HepG2 (cell line): ENCODE data around the gene LDLR. TPM values are rescaled to one million over a fixed set of nuclear protein-coding genes. Genes with fewer than 3 reads are reported as not detected.

Experiments used
- ATF5 ChIP-seq: sonication (generic); formaldehyde crosslinking; IDR thresholded peaks from 2 replicates; pipeline ENCODE4 v1.4.0; 2020; ENCODE audit warnings: mild to moderate bottlenecking, low read depth, missing genetic modification reagents
- BHLHE40 ChIP-seq: IDR thresholded peaks from 2 replicates; pipeline ENCODE4 v1.6.1; 2011; ENCODE audit warnings: low read length, improper control_type of control experiment
- FOSL2 ChIP-seq: sonication (generic); formaldehyde crosslinking; IDR thresholded peaks from 2 replicates; pipeline ENCODE4 v1.4.0; 2020; ENCODE audit warnings: missing genetic modification reagents
- IKZF5 ChIP-seq: IDR thresholded peaks from 2 replicates; pipeline ENCODE4 v1.6.1; 2018; ENCODE audit warnings: missing genetic modification reagents, mild to moderate bottlenecking, missing compliant biosample characterization
- MIER2 ChIP-seq: IDR thresholded peaks from 2 replicates; pipeline ENCODE4 v1.6.1; 2016; ENCODE audit warnings: missing biosample characterization, missing genetic modification reagents
- NKX3-1 ChIP-seq: sonication (generic); formaldehyde crosslinking; IDR thresholded peaks from 2 replicates; pipeline ENCODE4 v1.5.0; 2020; ENCODE audit warnings: missing genetic modification reagents
- NONO ChIP-seq, 2 experiments: fragments of 450-650 bp in 1 of 2; sonication (generic) in 1 of 2; formaldehyde crosslinking in 1 of 2; IDR thresholded peaks in 1 of 2; conservative IDR thresholded peaks in 1 of 2; 2 replicates each; pipeline versions ENCODE4 v1.6.1 to v1.8.0; 2017 to 2022; ENCODE audit warnings: mild to moderate bottlenecking in 1 of 2, missing genetic modification reagents in 1 of 2, moderate library complexity in 1 of 2
- RXRB ChIP-seq: IDR thresholded peaks from 2 replicates; pipeline ENCODE4 v1.6.1; 2016; ENCODE audit warnings: borderline replicate concordance, missing genetic modification reagents, missing compliant biosample characterization
- SOX6 ChIP-seq, 2 experiments: fragments of 450-650 bp in 1 of 2; sonication (generic) in 1 of 2; formaldehyde crosslinking in 1 of 2; IDR thresholded peaks; 2 replicates each; pipeline versions ENCODE4 v1.4.0 to v1.6.1; 2017 to 2020; ENCODE audit warnings: antibody characterized with exemption in 1 of 2, mild to moderate bottlenecking in 1 of 2, missing genetic modification reagents in 1 of 2
- TBX2 ChIP-seq: sonication (generic); formaldehyde crosslinking; IDR thresholded peaks from 2 replicates; pipeline ENCODE4 v1.5.0; 2020; ENCODE audit warnings: missing genetic modification reagents, mild to moderate bottlenecking, borderline replicate concordance
- TCF7 ChIP-seq: sonication (generic); IDR thresholded peaks from 2 replicates; pipeline ENCODE4 v1.6.1; 2016; ENCODE audit warnings: antibody characterized with exemption, low read depth
- ZFP90 ChIP-seq: sonication (generic); formaldehyde crosslinking; IDR thresholded peaks from 2 replicates; pipeline ENCODE4 v1.8.0; 2022; ENCODE audit warnings: missing genetic modification reagents, mild to moderate bottlenecking, inconsistent platforms, borderline replicate concordance
- ZNF138 ChIP-seq: sonication (generic); formaldehyde crosslinking; IDR thresholded peaks from 2 replicates; pipeline ENCODE4 v1.5.0; 2020; ENCODE audit warnings: mild to moderate bottlenecking, low read depth, missing genetic modification reagents
- ZNF234 ChIP-seq: sonication (generic); formaldehyde crosslinking; conservative IDR thresholded peaks from 2 replicates; pipeline ENCODE4 v1.5.1; 2020; ENCODE audit warnings: mild to moderate bottlenecking, missing genetic modification reagents
- ZNF383 ChIP-seq: sonication (generic); formaldehyde crosslinking; IDR thresholded peaks from 2 replicates; pipeline ENCODE4 v1.4.0; 2020; ENCODE audit warnings: missing genetic modification reagents, mild to moderate bottlenecking, borderline replicate concordance
- ZNF468 ChIP-seq: sonication (generic); formaldehyde crosslinking; IDR thresholded peaks from 2 replicates; pipeline ENCODE4 v1.8.0; 2022; ENCODE audit warnings: mild to moderate bottlenecking, moderate library complexity, missing genetic modification reagents
- ZNF546 ChIP-seq: sonication (generic); formaldehyde crosslinking; conservative IDR thresholded peaks from 2 replicates; pipeline ENCODE4 v1.8.1; 2023; ENCODE audit warnings: mild to moderate bottlenecking, missing genetic modification reagents
- ZNF564 ChIP-seq: sonication (generic); formaldehyde crosslinking; IDR thresholded peaks from 2 replicates; pipeline ENCODE4 v1.8.1; 2023; ENCODE audit warnings: mild to moderate bottlenecking, missing genetic modification reagents
- ZNF572 ChIP-seq: sonication (generic); formaldehyde crosslinking; IDR thresholded peaks from 2 replicates; pipeline ENCODE4 v1.5.1; 2020; ENCODE audit warnings: mild to moderate bottlenecking, missing genetic modification reagents
- ZNF782 ChIP-seq: sonication (generic); formaldehyde crosslinking; IDR thresholded peaks from 2 replicates; pipeline ENCODE4 v1.4.0; 2020; ENCODE audit warnings: missing genetic modification reagents, mild to moderate bottlenecking, borderline replicate concordance
- ZNF83 ChIP-seq: sonication (generic); formaldehyde crosslinking; IDR thresholded peaks from 2 replicates; pipeline ENCODE4 v1.4.0; 2020; ENCODE audit warnings: missing genetic modification reagents, mild to moderate bottlenecking, borderline replicate concordance
- ZNF883 ChIP-seq: sonication (generic); formaldehyde crosslinking; IDR thresholded peaks from 2 replicates; pipeline ENCODE4 v1.5.1; 2020; ENCODE audit warnings: mild to moderate bottlenecking, missing genetic modification reagents; ENCODE audit errors: not compliant biosample characterization
- polyA plus RNA-seq, 8 experiments: library from polyadenylated mRNA; depleted of rRNA in 3 of 8; stranded (reverse) in 7 of 8; unstranded in 1 of 8; fragments of >200 nt; fragmentation: Illumina TruSeq in 4 of 8; extraction: Trizol in 4 of 8; gene quantifications; 2 replicates each; pipeline versions ENCODE4 v1.2.1 to v1.2.3, GENCODE V29; 2011 to 2016; ENCODE audit warnings: low read depth in 4 of 8, missing spikeins in 1 of 8, mixed read lengths in 1 of 8; ENCODE audit not compliant: insufficient read depth in 1 of 8
- total RNA-seq, 5 experiments: library from RNA; depleted of rRNA; stranded (reverse); fragments of >200 nt; fragmentation: Illumina TruSeq; extraction: Trizol; gene quantifications; 2 replicates each; pipeline ENCODE4 v1.2.3, GENCODE V29; 2016; ENCODE audit warnings: low read depth in 1 of 5
- TF ChIP-seq, protein P1 (sequence below): sonication (generic); formaldehyde crosslinking; IDR thresholded peaks from 2 replicates; pipeline ENCODE4 v1.4.0; 2020; ENCODE audit warnings: missing genetic modification reagents

Gene LDLR
- total and polyA plus RNA-seq, 2 of the 13 experiments (the other 11 are each of a cell fraction or from before 2014, with no cell fraction given) = 51.6 to 92.5 TPM

DNA sequence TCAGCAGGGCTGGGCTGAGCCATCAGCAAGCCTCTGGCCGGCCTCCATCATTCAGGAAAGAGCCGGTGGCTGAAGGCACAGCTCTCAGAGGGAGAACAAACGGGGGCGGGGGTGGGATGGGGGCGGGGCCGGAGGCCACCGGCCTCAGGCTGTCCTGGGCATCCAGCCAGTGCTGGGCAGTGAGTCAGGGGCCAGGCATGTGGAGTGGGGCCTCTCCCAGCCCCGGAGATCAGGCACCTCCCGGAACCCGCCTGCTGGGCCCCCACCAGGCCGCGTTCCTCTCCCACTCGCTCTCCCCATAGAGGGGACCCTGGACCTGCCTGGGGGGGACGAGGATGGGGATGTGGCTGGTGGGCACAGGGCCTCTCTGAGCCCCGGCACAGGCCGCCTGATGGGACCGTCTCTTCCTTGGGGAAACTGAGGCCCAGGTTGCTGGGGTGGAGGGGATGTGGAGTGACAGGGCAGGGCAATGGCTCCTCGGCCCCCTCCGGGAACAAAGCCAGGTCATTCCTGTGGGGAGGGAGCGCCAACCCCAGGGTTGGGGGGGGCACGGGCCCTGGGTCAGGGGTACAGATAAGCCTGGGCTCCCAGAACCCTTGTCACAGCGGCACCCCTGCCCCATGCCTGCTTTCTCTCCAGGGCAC lies 53.4 kb downstream of the LDLR start (continued):
- no peak for TF ChIP-seq SOX6 (IDR thresholded peaks at IDR 0.05)
- TF ChIP-seq SOX6 (CRISPR knock-in tag; IDR thresholded peaks at IDR 0.05) = peak; percentile 65
- TF ChIP-seq BHLHE40 = no peak
- no peak for TF ChIP-seq ZNF83
- TF ChIP-seq NKX3-1 (CRISPR knock-in tag) = no peak
- no peak for TF ChIP-seq ZNF234
- no peak for TF ChIP-seq TCF7
- TF ChIP-seq ZNF564 (CRISPR knock-in tag) = peak; percentile 75; the same call in 1 of the 2 replicates
- TF ChIP-seq ZNF383 (CRISPR knock-in tag) = no peak
- no peak for TF ChIP-seq NONO (IDR thresholded peaks at IDR 0.05)
- no peak; the same call in 1 of the 2 replicates for TF ChIP-seq NONO (CRISPR knock-in tag; conservative IDR thresholded peaks at IDR 0.05)
- no peak for TF ChIP-seq RXRB (CRISPR knock-in tag)
- TF ChIP-seq ZNF468 (CRISPR knock-in tag) = no peak
- TF ChIP-seq ATF5 (CRISPR knock-in tag) = no peak
- no peak; the same call in 1 of the 2 replicates for TF ChIP-seq TBX2
- TF ChIP-seq ZNF138 (CRISPR knock-in tag) = no peak
- TF ChIP-seq FOSL2 = peak; percentile 98
- 0 out of 2 replicates have a peak, but pooled peaks have one; percentile 72 for TF ChIP-seq ZNF546 (CRISPR knock-in tag)
- no peak for TF ChIP-seq ZFP90 (CRISPR knock-in tag)
- no peak for TF ChIP-seq ZNF782 (CRISPR knock-in tag)
- TF ChIP-seq IKZF5 (CRISPR knock-in tag) = peak; percentile 19
- TF ChIP-seq, protein P1, sequence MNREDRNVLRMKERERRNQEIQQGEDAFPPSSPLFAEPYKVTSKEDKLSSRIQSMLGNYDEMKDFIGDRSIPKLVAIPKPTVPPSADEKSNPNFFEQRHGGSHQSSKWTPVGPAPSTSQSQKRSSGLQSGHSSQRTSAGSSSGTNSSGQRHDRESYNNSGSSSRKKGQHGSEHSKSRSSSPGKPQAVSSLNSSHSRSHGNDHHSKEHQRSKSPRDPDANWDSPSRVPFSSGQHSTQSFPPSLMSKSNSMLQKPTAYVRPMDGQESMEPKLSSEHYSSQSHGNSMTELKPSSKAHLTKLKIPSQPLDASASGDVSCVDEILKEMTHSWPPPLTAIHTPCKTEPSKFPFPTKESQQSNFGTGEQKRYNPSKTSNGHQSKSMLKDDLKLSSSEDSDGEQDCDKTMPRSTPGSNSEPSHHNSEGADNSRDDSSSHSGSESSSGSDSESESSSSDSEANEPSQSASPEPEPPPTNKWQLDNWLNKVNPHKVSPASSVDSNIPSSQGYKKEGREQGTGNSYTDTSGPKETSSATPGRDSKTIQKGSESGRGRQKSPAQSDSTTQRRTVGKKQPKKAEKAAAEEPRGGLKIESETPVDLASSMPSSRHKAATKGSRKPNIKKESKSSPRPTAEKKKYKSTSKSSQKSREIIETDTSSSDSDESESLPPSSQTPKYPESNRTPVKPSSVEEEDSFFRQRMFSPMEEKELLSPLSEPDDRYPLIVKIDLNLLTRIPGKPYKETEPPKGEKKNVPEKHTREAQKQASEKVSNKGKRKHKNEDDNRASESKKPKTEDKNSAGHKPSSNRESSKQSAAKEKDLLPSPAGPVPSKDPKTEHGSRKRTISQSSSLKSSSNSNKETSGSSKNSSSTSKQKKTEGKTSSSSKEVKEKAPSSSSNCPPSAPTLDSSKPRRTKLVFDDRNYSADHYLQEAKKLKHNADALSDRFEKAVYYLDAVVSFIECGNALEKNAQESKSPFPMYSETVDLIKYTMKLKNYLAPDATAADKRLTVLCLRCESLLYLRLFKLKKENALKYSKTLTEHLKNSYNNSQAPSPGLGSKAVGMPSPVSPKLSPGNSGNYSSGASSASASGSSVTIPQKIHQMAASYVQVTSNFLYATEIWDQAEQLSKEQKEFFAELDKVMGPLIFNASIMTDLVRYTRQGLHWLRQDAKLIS (CRISPR knock-in tag) = no peak
- no peak for TF ChIP-seq ZNF883 (CRISPR knock-in tag)
- 0 out of 2 replicates have a peak, but pooled peaks have one; percentile 31 for TF ChIP-seq ZNF572
- TF ChIP-seq MIER2 (CRISPR knock-in tag) = no peak
